ENCODE data around the gene ANKRD39. TPM values are rescaled to one million over a fixed set of nuclear protein-coding genes. Genes with fewer than 3 reads are reported as not detected.

ANKRD39 gene
- total RNA-seq, 1 donor from 2014 or later: 25.7 TPM

GRCh38 chr2:96799623-96799935, 58.2 kb downstream of the ANKRD39 start:
- peaks cover 5% of the 10 kb centered on the region for H3K4me1 Mint-ChIP-seq (ENCODE audit: low read depth, unreplicated experiment)
- H3K9me3 Mint-ChIP-seq (ENCODE audit: unreplicated experiment): peaks cover 3% of the 10 kb centered on the region
- no peak for DNase-seq
- TF ChIP-seq CTCF (IDR thresholded peaks at IDR 0.05; ENCODE audit: partially characterized antibody, unreplicated experiment): no peak
- H3K4me3 Mint-ChIP-seq (ENCODE audit: unreplicated experiment): no peak overlapping the region
- H3K36me3 Mint-ChIP-seq (ENCODE audit: unreplicated experiment): no peaks in the 10 kb centered on the region
- H3K27me3 Mint-ChIP-seq (ENCODE audit: unreplicated experiment): no peaks in the 10 kb centered on the region
- no peak overlapping the region for H3K27ac Mint-ChIP-seq (ENCODE audit: unreplicated experiment)

DNA sequence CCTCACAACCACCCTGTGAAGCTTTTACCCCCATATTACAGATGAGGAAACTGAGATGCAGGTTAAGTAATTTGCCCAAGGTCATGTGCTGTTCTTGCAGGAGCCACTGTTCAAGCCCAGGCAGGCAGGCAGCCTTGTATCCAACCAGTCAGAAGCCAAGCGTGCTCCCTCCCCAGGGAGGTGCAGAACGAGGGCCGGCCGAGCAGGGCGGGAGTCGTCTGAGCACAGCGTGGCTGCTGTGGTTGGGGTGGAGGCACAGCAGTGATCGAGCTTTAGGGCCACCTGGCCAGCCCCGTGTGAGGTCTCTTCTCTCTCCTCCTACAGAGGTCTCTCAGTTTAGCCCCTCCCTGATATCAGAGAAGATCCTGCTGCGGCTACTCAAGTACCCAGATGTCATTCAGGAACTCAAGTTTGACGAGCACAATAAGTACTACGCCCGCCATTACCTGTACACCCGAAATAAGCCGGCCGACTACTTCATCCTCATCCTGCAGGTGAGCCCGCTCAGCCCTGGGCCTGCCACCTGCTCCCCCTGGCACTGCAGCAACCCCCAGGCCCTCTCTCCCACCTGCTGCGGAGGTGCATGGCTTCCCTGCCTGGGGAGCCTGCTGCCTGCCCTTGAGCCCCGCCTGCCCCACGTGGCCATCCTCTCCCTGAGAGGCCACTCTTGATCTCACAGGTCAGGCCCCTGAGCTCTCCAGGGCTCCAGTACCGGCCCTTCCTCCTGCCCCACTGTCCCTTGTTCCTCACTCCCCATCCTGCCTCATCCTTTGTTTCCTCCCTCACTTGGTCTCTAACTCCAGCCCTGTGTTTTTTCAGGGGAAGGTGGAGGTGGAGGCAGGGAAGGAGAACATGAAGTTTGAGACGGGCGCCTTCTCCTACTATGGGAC, 58.8 kb downstream of the ANKRD39 start:
- DNase-seq: no peak
- no peak overlapping the region for H3K27ac Mint-ChIP-seq (ENCODE audit: unreplicated experiment)

More for the DNA sequence above, 58.8 kb downstream of the ANKRD39 start:
- Mint-ChIP-seq H3K36me3 (ENCODE audit: unreplicated experiment) (no peaks in the 10 kb centered on the region), H3K27me3 (ENCODE audit: unreplicated experiment) (no peaks in the 10 kb centered on the region), H3K4me3 (ENCODE audit: unreplicated experiment) (no peak overlapping the region), H3K4me1 (ENCODE audit: low read depth, unreplicated experiment) (peaks cover 8% of the 10 kb centered on the region), H3K9me3 (ENCODE audit: unreplicated experiment) (peaks cover 3% of the 10 kb centered on the region)
- no peak for TF ChIP-seq CTCF (IDR thresholded peaks at IDR 0.05; ENCODE audit: partially characterized antibody, unreplicated experiment)

Small RNA genes within 50 kb of the gene (microRNA-seq; reads per million reads assigned to microRNA genes)
- gene MIR3127 (ENCODE audit: unreplicated experiment): 16.1 reads per million, percentile 56 among the genes with 10 or more reads in this experiment

Other genes with a start within 250 kb of the ANKRD39 start
- gene KANSL3, start 219.7 kb downstream of the ANKRD39 start, total RNA-seq (ENCODE audit: unreplicated experiment): 32.5 TPM
- gene FER1L5, start 215.3 kb downstream of the ANKRD39 start, total RNA-seq (ENCODE audit: unreplicated experiment): 0.51 TPM
- 14.0 TPM for gene LMAN2L, start 118.0 kb downstream of the ANKRD39 start, total RNA-seq (ENCODE audit: unreplicated experiment)
- gene CNNM4, start 97.1 kb downstream of the ANKRD39 start, total RNA-seq (ENCODE audit: unreplicated experiment): 15.4 TPM
- gene CNNM3, start 41.7 kb downstream of the ANKRD39 start, total RNA-seq (ENCODE audit: unreplicated experiment): 22.3 TPM
- gene ANKRD23, start 14.0 kb downstream of the ANKRD39 start, total RNA-seq (ENCODE audit: unreplicated experiment): 5.7 TPM
- gene SEMA4C, start 12.1 kb upstream of the ANKRD39 start, total RNA-seq (ENCODE audit: unreplicated experiment): 119 TPM
- not detected for gene FAM178B, start 128.6 kb upstream of the ANKRD39 start, total RNA-seq (ENCODE audit: unreplicated experiment)
- gene FAHD2B, start 236.9 kb upstream of the ANKRD39 start, total RNA-seq (ENCODE audit: unreplicated experiment): 21.2 TPM

Data from glutamatergic neuron (in vitro differentiated cells).